Measurements from ENCODE around the gene DNM3. TPM values are rescaled to one million over a fixed set of nuclear protein-coding genes. Genes with fewer than 3 reads are reported as not detected.

Gene DNM3
- polyA plus RNA-seq, 3 donors: 0.15 TPM; not detected in 2

GRCh38 chr1:172416496-172417035 is 575.3 kb downstream of the DNM3 start:
- Mint-ChIP-seq H3K9me3 (no peaks in the 10 kb centered on the region), H3K36me3 (no peaks in the 10 kb centered on the region), H3K4me1 (no peaks in the 10 kb centered on the region), H3K4me3 (no peak overlapping the region), H3K27ac (no peak overlapping the region), H3K27me3 (ENCODE audit: low read depth in 3 of 3) (peaks cover 0 to 3% (median 1%) of the 10 kb centered on the region in 3 donors)
- Histone ChIP-seq H3K36me3 (replicated peaks in 1 of 2; ENCODE audit: control insufficient read depth in 1 of 2, insufficient read depth in 2 of 2, low read length in 2 of 2) (no peaks in the 10 kb centered on the region), H3K27ac (ENCODE audit: low read depth in 1 of 2, low read length in 2 of 2) (no peak overlapping the region), H3K9ac (ENCODE audit: insufficient read depth, low read length, poor library complexity, severe bottlenecking) (no peak overlapping the region), H2AFZ (ENCODE audit: insufficient read depth, low read depth, low read length, poor library complexity, severe bottlenecking) (no peak overlapping the region), H3K4me3 (replicated peaks in 1 of 3; ENCODE audit: low read depth in 2 of 3, low read length in 3 of 3) (no peak overlapping the region), H3K79me2 (ENCODE audit: insufficient read depth, low read length) (no peaks in the 10 kb centered on the region), H3K4me2 (replicated peaks; ENCODE audit: extremely low read depth, low read length, poor library complexity, severe bottlenecking) (no peak overlapping the region), H3K27me3 (ENCODE audit: control insufficient read depth in 2 of 2, insufficient read depth in 2 of 2, low read length in 2 of 2) (no peaks in the 10 kb centered on the region), H3K4me1 (ENCODE audit: control insufficient read depth in 1 of 2, insufficient read depth in 2 of 2, low read length in 2 of 2) (no peaks in the 10 kb centered on the region), H4K20me1 (ENCODE audit: insufficient read depth, low read length) (no peaks in the 10 kb centered on the region), H3K9me3 (replicated peaks in 1 of 2; ENCODE audit: control insufficient read depth in 1 of 2, insufficient read depth in 1 of 2, low read length in 2 of 2) (no peaks in the 10 kb centered on the region)
- DNase-seq: no peak
- intact Hi-C loops (cut with micrococcal nuclease): no loop called here
- TF ChIP-seq, protein P1, sequence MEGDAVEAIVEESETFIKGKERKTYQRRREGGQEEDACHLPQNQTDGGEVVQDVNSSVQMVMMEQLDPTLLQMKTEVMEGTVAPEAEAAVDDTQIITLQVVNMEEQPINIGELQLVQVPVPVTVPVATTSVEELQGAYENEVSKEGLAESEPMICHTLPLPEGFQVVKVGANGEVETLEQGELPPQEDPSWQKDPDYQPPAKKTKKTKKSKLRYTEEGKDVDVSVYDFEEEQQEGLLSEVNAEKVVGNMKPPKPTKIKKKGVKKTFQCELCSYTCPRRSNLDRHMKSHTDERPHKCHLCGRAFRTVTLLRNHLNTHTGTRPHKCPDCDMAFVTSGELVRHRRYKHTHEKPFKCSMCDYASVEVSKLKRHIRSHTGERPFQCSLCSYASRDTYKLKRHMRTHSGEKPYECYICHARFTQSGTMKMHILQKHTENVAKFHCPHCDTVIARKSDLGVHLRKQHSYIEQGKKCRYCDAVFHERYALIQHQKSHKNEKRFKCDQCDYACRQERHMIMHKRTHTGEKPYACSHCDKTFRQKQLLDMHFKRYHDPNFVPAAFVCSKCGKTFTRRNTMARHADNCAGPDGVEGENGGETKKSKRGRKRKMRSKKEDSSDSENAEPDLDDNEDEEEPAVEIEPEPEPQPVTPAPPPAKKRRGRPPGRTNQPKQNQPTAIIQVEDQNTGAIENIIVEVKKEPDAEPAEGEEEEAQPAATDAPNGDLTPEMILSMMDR (IDR thresholded peaks at IDR 0.05): no peak
- 100% methylated on average over 1 of the region's 4 CpGs for WGBS (ENCODE audit: insufficient coverage)

- H3K36me3 Mint-ChIP-seq: no peaks in the 10 kb centered on the region
- 100% methylated on average over 1 of the region's 1 CpG for WGBS (ENCODE audit: insufficient coverage)
- intact Hi-C loops (cut with micrococcal nuclease): no loop called here
- no peak overlapping the region for H3K27ac Mint-ChIP-seq
- H4K20me1 ChIP-seq (ENCODE audit: insufficient read depth, low read length): no peaks in the 10 kb centered on the region
- H3K79me2 ChIP-seq (ENCODE audit: insufficient read depth, low read length): no peaks in the 10 kb centered on the region
- TF ChIP-seq, protein P1 (IDR thresholded peaks at IDR 0.05): no peak
- no peaks in the 10 kb centered on the region for H3K9me3 Mint-ChIP-seq
- no peak overlapping the region for H3K4me3 Mint-ChIP-seq
- H2AFZ ChIP-seq (ENCODE audit: insufficient read depth, low read depth, low read length, poor library complexity, severe bottlenecking): no peak overlapping the region
- H3K27me3 ChIP-seq (ENCODE audit: control insufficient read depth in 2 of 2, insufficient read depth in 2 of 2, low read length in 2 of 2): no peaks in the 10 kb centered on the region
- no peak overlapping the region for H3K4me3 ChIP-seq (replicated peaks in 1 of 3; ENCODE audit: low read depth in 2 of 3, low read length in 3 of 3)
- no peaks in the 10 kb centered on the region for H3K36me3 ChIP-seq (replicated peaks in 1 of 2; ENCODE audit: control insufficient read depth in 1 of 2, insufficient read depth in 2 of 2, low read length in 2 of 2)
- no peaks in the 10 kb centered on the region for H3K4me1 ChIP-seq (ENCODE audit: control insufficient read depth in 1 of 2, insufficient read depth in 2 of 2, low read length in 2 of 2)
- no peak overlapping the region for H3K4me2 ChIP-seq (replicated peaks; ENCODE audit: extremely low read depth, low read length, poor library complexity, severe bottlenecking)
- DNase-seq: no peak
- H3K27me3 Mint-ChIP-seq (ENCODE audit: low read depth in 3 of 3): peaks cover 0 to 5% (median 3%) of the 10 kb centered on the region in 3 donors
- H3K27ac ChIP-seq (ENCODE audit: low read depth in 1 of 2, low read length in 2 of 2): no peak overlapping the region
- H3K4me1 Mint-ChIP-seq: peaks cover 2% of the 10 kb centered on the region
- H3K9ac ChIP-seq (ENCODE audit: insufficient read depth, low read length, poor library complexity, severe bottlenecking): no peak overlapping the region
- H3K9me3 ChIP-seq (replicated peaks in 1 of 2; ENCODE audit: control insufficient read depth in 1 of 2, insufficient read depth in 1 of 2, low read length in 2 of 2): no peaks in the 10 kb centered on the region
Observed at GRCh38 chr1:172417557-172417956, 576.3 kb downstream of the DNM3 start.
